ENCODE data around the gene SYNPR.

- TF ChIP-seq CTCF (IDR thresholded peaks at IDR 0.05; ENCODE audit: poor library complexity, severe bottlenecking), result no peak
- no peak for TF ChIP-seq EZH2 (IDR thresholded peaks at IDR 0.05; ENCODE audit: borderline replicate concordance, insufficient read depth, low read length, poor library complexity, severe bottlenecking)
- TF ChIP-seq REST (IDR thresholded peaks at IDR 0.05; ENCODE audit: borderline replicate concordance), result no peak
- no peak for TF ChIP-seq RAD21 (conservative IDR thresholded peaks at IDR 0.05)
- TF ChIP-seq POLR2AphosphoS5 (IDR thresholded peaks at IDR 0.05), result no peak
- no peak for TF ChIP-seq TAF1 (IDR thresholded peaks at IDR 0.05; ENCODE audit: low read depth)
- no peak for TF ChIP-seq SMC3 (conservative IDR thresholded peaks at IDR 0.05; ENCODE audit: poor library complexity)
- TF ChIP-seq EP300 (conservative IDR thresholded peaks at IDR 0.05; ENCODE audit: poor library complexity, severe bottlenecking), result no peak
Observed at GRCh38 chr3:63244486-63244885, 33.6 kb upstream of the SYNPR start.
